ENCODE results near the gene JARID2. TPM values are rescaled to one million over a fixed set of nuclear protein-coding genes. Genes with fewer than 3 reads are reported as not detected.

The JARID2 gene
- polyA plus RNA-seq, 1 experiment, result 6.1 TPM

GRCh38 chr6:15440040-15440439 lies 194.2 kb downstream of the JARID2 start:
- no peak for DNase-seq (ENCODE audit: low read depth)
- TF ChIP-seq CTCF (IDR thresholded peaks at IDR 0.05; ENCODE audit: insufficient read depth, low read depth, low read length), result no peak
- ChIA-PET CTCF (interaction anchor here (0.6 to 1.6 kb wide), 7 partner anchors 19 to 1126 kb away, joined by 3 to 6 read pairs (median 4); no protein-coding TSS in a partner anchor), POLR2A (interaction anchor here (0.6 kb wide), 1 partner anchor 23 kb away, joined by 13 read pairs; no protein-coding TSS in a partner anchor)
- no peak overlapping the region for H3K4me3 ChIP-seq (ENCODE audit: low read depth, low read length)
- no peaks in the 10 kb centered on the region for H3K36me3 ChIP-seq (ENCODE audit: control insufficient read depth, insufficient read depth, low read length)
- H3K27me3 ChIP-seq (ENCODE audit: control insufficient read depth, insufficient read depth, low read length), result no peaks in the 10 kb centered on the region

DNA sequence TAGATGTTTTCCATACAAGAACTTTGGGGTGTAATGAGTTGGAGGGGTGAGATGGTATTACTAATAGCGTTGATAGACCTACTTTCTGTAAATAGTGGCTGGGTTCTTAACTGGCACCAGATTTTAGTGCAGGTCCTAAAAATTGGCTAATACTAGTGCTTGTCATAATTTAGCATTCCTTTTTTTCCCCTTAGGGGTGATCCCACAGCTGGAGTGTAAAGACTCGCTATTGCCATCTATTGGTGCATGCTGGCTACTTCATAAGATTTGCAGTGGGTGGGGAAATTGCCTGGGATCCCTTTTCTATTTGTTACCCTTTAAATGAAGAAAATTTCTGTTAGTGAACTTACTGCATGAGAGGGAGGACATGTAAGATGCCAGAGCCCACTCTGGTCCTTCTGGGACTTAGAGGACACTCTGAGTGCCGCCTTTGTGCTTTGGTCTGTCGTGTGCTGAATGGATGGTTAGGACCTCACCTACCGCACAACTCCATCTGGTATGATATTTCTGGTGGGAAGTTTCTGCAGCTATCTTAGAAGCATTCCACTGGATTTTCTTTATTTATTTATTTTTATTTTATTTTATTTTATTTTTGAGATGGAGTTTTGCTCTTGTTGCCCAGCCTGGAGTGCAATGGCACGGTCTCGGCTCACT lies 195.5 kb downstream of the JARID2 start:
- DNase-seq (ENCODE audit: low read depth), result no peak

DNA sequence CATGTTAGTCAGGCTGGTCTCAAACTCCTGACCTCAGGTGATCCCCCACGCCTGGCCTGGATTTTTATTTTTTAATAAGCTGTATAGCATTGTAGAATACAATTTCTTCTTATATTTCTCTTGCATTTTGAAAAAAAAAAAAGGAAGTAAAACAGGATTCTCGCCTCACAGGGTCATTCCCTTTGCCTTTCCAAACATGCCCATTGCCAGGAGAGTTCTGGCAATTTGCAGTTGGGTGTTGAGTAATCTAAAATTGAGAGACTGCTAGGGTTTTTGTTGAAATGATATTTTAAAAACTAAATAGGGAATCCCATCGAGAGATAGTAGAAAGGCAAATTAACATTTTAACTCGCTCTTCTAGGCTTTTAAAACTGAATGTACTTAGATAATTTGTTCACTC lies 196.1 kb downstream of the JARID2 start:
- ChIA-PET POLR2A (no interaction called here), CTCF (interaction anchor here (0.7 to 3.1 kb wide), 7 partner anchors 10 to 184 kb away, joined by 3 to 11 read pairs (median 5); no protein-coding TSS in a partner anchor)
- H3K36me3 ChIP-seq (ENCODE audit: control insufficient read depth, insufficient read depth, low read length), result no peaks in the 10 kb centered on the region
- DNase-seq (ENCODE audit: low read depth), result no peak
- no peak for TF ChIP-seq CTCF (IDR thresholded peaks at IDR 0.05; ENCODE audit: insufficient read depth, low read depth, low read length)
- H3K27me3 ChIP-seq (ENCODE audit: control insufficient read depth, insufficient read depth, low read length), result no peaks in the 10 kb centered on the region
- no peak overlapping the region for H3K4me3 ChIP-seq (ENCODE audit: low read depth, low read length)

More for the DNA sequence above, 195.5 kb downstream of the JARID2 start:
- no peaks in the 10 kb centered on the region for H3K27me3 ChIP-seq (ENCODE audit: control insufficient read depth, insufficient read depth, low read length)
- no peaks in the 10 kb centered on the region for H3K36me3 ChIP-seq (ENCODE audit: control insufficient read depth, insufficient read depth, low read length)
- TF ChIP-seq CTCF (IDR thresholded peaks at IDR 0.05; ENCODE audit: insufficient read depth, low read depth, low read length), result peak; percentile 91
- CTCF ChIA-PET, result interaction anchor here (0.5 to 3.1 kb wide), 15 partner anchors 9 to 762 kb away, joined by 3 to 11 read pairs (median 4); no protein-coding TSS in a partner anchor
- H3K4me3 ChIP-seq (ENCODE audit: low read depth, low read length), result no peak overlapping the region
- POLR2A ChIA-PET, result no interaction called here

DNA sequence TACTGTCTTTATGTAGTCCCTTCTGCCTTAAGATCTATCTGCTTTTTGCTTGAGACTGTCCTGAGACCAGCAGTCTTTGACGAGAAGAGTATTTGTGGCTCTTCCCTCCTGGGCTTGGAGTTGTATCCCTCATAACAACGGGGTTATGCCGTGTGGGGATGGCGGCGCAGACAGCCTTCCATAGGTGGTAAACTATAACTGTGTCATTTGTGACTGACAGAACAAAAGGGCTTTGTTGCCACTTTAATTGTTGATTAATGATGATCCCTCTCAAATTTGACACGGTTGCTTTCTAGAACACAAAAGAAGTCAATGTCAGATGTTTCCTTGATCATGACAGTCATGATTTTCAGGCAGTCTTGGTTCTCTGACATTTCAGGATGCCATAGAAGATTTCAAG lies 196.6 kb downstream of the JARID2 start:
- POLR2A ChIA-PET, result no interaction called here
- no peak for TF ChIP-seq CTCF (IDR thresholded peaks at IDR 0.05; ENCODE audit: insufficient read depth, low read depth, low read length)
- DNase-seq (ENCODE audit: low read depth), result no peak
- CTCF ChIA-PET, result interaction anchor here (1.8 to 3.3 kb wide), 4 partner anchors 10 to 62 kb away, joined by 5 to 11 read pairs (median 8); no protein-coding TSS in a partner anchor
- no peak overlapping the region for H3K4me3 ChIP-seq (ENCODE audit: low read depth, low read length)
- H3K27me3 ChIP-seq (ENCODE audit: control insufficient read depth, insufficient read depth, low read length), result no peaks in the 10 kb centered on the region
- H3K36me3 ChIP-seq (ENCODE audit: control insufficient read depth, insufficient read depth, low read length), result no peaks in the 10 kb centered on the region

- no peak for TF ChIP-seq CTCF (IDR thresholded peaks at IDR 0.05; ENCODE audit: insufficient read depth, low read depth, low read length)
- no peaks in the 10 kb centered on the region for H3K27me3 ChIP-seq (ENCODE audit: control insufficient read depth, insufficient read depth, low read length)
- DNase-seq (ENCODE audit: low read depth), result peak; percentile 44
- CTCF ChIA-PET, result interaction anchor here (1.8 to 3.3 kb wide), 3 partner anchors 11 to 61 kb away, joined by 5 to 11 read pairs (median 8); no protein-coding TSS in a partner anchor
- H3K36me3 ChIP-seq (ENCODE audit: control insufficient read depth, insufficient read depth, low read length), result no peaks in the 10 kb centered on the region
- POLR2A ChIA-PET, result no interaction called here
- no peak overlapping the region for H3K4me3 ChIP-seq (ENCODE audit: low read depth, low read length)
These were observed 197.4 kb downstream of the JARID2 start for GRCh38 chr6:15443119-15443830.
